Body of pancreas (tissue), 4 donors: Measurements from ENCODE around the gene NUP214. TPM values are rescaled to one million over a fixed set of nuclear protein-coding genes. Genes with fewer than 3 reads are reported as not detected.

Experiments used
- ATAC-seq: fragments of 150-250 bp; one replicate; pipeline ENCODE4 v1.9.1; 2016
- DNase-seq, 4 donors: peaks; one replicate each; pipeline ENCODE4 v3.0.0-alpha.2; 2019
- H3K27ac ChIP-seq, 4 donors: fragments of 200-600 bp; sonication (generic); 1 replicate in 3 of 4; 2 replicates in 1 of 4; pipeline versions ENCODE4 v1.5.1 to v1.6.1; 2016 to 2019; ENCODE audit warnings: mild to moderate bottlenecking in 1 of 4, mixed read lengths in 1 of 4, moderate library complexity in 1 of 4
- H3K27me3 ChIP-seq, 2 donors: fragments of 200-600 bp; sonication (generic); one replicate each; pipeline ENCODE4 v1.6.0; 2016; ENCODE audit warnings: mild to moderate bottlenecking in 1 of 2
- H3K36me3 ChIP-seq, 2 donors: fragments of 200-600 bp; sonication (generic); replicated peaks in 1 of 2; 2 replicates each; pipeline ENCODE4 v1.5.1; 2016; ENCODE audit warnings: low read depth in 2 of 2; ENCODE audit not compliant: insufficient read depth in 1 of 2
- H3K4me1 ChIP-seq: fragments of 200-600 bp; sonication (generic); one replicate; pipeline ENCODE4 v1.6.0; 2016
- H3K4me3 ChIP-seq, 2 donors: fragments of 200-600 bp; sonication (generic); 1 replicate in 1 of 2; 2 replicates in 1 of 2; pipeline ENCODE4 v1.5.1; 2016 to 2019
- H3K9me3 ChIP-seq, 3 donors: fragments of 200-600 bp; sonication (generic); 1 replicate in 2 of 3; 2 replicates in 1 of 3; pipeline ENCODE4 v1.5.1; 2016
- POLR2A ChIP-seq, 3 donors: fragments of 450-650 bp; IDR thresholded peaks; one replicate each; pipeline ENCODE4 v1.6.1; 2016; ENCODE audit warnings: antibody characterized with exemption in 3 of 3, mild to moderate bottlenecking in 2 of 3
- WGBS, 2 donors: methylation state at CpG; one replicate each; pipeline ENCODE4 v1.1.5; 2017; 5-methylcytosine and 5-hydroxymethylcytosine counted together
- intact Hi-C: fragments of 100-400 bp; cut with DNase I; formaldehyde crosslinking; loops from one replicate; pipeline ENCODE4 v1.15.1; 2023
- small RNA-seq: library from RNA; depleted of rRNA; stranded (forward); fragments of <200 nt; gene quantifications from one replicate; pipeline ENCODE3, GENCODE V24; 2016
- total RNA-seq, 2 donors: library from RNA; depleted of rRNA; stranded (reverse); fragments of >200 nt; gene quantifications; one replicate each; pipeline ENCODE4 v1.1.0, GENCODE V29; 2016
- TF ChIP-seq, protein P1 (sequence below), 7 experiments: fragments of 450-650 bp in 4 of 7; fragments of 200-600 bp in 3 of 7; sonication (generic) in 3 of 7; IDR thresholded peaks; one replicate each; pipeline ENCODE4 v1.5.1; 2016 to 2019; ENCODE audit warnings: antibody characterized with exemption in 7 of 7

NUP214 gene
- total RNA-seq, 2 donors from 2014 or later: 24.7 to 29.6 TPM

DNA sequence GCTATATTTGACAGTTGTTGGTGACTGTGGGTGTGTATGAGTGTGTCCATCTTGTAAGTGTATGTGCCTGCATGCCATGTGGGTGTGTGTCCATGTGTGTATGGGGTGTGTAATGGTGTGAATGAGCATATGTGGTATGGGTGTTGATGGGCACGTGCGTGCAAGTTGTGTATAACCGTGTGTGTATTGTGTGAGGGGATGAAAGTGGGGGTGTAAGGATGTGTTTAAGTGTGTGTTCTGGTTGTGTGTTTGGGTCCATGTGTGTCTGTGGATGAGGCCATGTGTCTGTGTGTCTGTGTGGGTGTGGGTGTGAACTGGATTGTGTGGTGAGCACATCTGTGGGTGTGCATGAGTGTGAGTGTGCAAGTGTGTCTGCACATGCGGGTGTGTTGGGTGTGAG, 156.8 kb downstream of the NUP214 start:
- H3K4me3 ChIP-seq: no peak overlapping the region

DNA sequence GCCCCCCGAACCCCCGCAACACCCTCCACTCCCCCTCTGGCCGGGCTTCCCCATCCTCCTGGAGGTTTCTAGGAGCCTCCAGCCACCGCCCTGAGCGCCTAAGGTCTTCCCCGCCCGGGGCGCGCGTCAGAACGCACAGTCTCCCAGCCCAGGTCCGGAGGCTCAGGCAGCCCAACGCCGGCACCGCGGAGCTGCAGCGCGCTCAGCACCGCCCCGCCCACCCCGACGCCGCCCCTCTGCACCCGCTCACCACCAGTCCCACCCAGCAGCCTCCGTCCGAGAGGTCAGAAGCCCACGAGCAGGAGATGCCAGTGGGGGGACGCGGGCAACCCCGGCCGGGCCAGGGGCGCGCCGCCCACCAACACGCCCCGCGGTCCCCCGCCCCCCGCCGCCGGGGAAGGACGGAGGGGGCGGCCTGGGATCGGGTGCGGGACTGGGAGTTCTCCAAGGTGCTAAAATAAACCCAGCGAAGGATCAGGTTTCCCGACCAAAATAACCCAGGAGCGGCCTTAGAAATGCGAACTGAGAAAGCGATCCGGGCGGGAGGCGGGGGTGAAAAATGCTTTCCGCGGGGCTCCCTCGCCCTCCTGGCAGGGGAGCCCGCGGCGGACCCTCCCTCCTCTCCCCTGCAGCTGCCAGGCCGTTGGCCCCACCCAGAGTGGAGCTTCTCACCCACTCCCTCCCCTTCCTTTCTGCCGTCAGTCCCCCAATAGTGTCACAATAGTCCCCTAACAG, 157.5 kb downstream of the NUP214 start:
- Histone ChIP-seq H3K4me1 (peaks cover 13% of the 10 kb centered on the region), H3K4me3 (no peak overlapping the region), H3K27me3 (peaks cover 0 to 6% of the 10 kb centered on the region in 2 donors), H3K9me3 (no peaks in the 10 kb centered on the region), H3K27ac (no peak overlapping the region), H3K36me3 (no peaks in the 10 kb centered on the region)
- DNase-seq (no peak), ATAC-seq (no peak)
- intact Hi-C loops: no loop called here
- TF ChIP-seq, protein P1, sequence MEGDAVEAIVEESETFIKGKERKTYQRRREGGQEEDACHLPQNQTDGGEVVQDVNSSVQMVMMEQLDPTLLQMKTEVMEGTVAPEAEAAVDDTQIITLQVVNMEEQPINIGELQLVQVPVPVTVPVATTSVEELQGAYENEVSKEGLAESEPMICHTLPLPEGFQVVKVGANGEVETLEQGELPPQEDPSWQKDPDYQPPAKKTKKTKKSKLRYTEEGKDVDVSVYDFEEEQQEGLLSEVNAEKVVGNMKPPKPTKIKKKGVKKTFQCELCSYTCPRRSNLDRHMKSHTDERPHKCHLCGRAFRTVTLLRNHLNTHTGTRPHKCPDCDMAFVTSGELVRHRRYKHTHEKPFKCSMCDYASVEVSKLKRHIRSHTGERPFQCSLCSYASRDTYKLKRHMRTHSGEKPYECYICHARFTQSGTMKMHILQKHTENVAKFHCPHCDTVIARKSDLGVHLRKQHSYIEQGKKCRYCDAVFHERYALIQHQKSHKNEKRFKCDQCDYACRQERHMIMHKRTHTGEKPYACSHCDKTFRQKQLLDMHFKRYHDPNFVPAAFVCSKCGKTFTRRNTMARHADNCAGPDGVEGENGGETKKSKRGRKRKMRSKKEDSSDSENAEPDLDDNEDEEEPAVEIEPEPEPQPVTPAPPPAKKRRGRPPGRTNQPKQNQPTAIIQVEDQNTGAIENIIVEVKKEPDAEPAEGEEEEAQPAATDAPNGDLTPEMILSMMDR (IDR thresholded peaks at IDR 0.05): no peak
- no peak for TF ChIP-seq POLR2A (IDR thresholded peaks at IDR 0.05)
- 5 to 18% methylated on average over 19 to 59 of the region's 61 CpGs for WGBS, 2 donors

More for the DNA sequence above, 156.8 kb downstream of the NUP214 start:
- no peak for DNase-seq
- ATAC-seq: no peak
- TF ChIP-seq, protein P1 (IDR thresholded peaks at IDR 0.05): no peak
- no peak for TF ChIP-seq POLR2A (IDR thresholded peaks at IDR 0.05)
- no peaks in the 10 kb centered on the region for H3K36me3 ChIP-seq
- H3K4me1 ChIP-seq: peaks cover 16% of the 10 kb centered on the region
- intact Hi-C loops: no loop called here
- 67 to 68% methylated on average over 4 of the region's 4 CpGs for WGBS, 2 donors
- no peaks in the 10 kb centered on the region for H3K9me3 ChIP-seq
- no peak overlapping the region for H3K27ac ChIP-seq
- peaks cover 0 to 6% of the 10 kb centered on the region in 2 donors for H3K27me3 ChIP-seq

Small RNA genes within 50 kb of the gene (small RNA-seq; reads per million reads assigned to genes)
- gene RNU6-881P: not detected

Other genes with a start within 250 kb of the NUP214 start
- gene QRFP, start 228.8 kb upstream of the NUP214 start, total RNA-seq: not detected
- gene FIBCD1, start 186.3 kb upstream of the NUP214 start, total RNA-seq: under 1 TPM in 1 of 2 donors, not detected in 1; 0.78 TPM
- 10 to 100 TPM in 1 of 2 donors, 1 to 10 TPM in 1; 3.9 to 16.8 TPM for gene LAMC3, start 116.4 kb upstream of the NUP214 start, total RNA-seq
- 10 to 100 TPM in 1 of 2 donors, 1 to 10 TPM in 1; 4.9 to 11.5 TPM for gene AIF1L, start 29.1 kb upstream of the NUP214 start, total RNA-seq
- under 1 TPM; under 0.01 to 0.78 TPM for gene FAM78A, start 150.9 kb downstream of the NUP214 start, total RNA-seq
- gene PLPP7, start 164.1 kb downstream of the NUP214 start, total RNA-seq: 1 to 10 TPM; 2.1 to 3.6 TPM